Fibroblast of upper back skin (primary cell): Measurements from ENCODE around the gene BOK.
"Not testable (repeated sequence)": the region's sequence is repeated elsewhere in the genome, so short reads cannot be mapped to it uniquely, and the experiment has no call there.

Experiments
- DNase-seq: peaks from one replicate; pipeline ENCODE4 v3.0.0-alpha.2; 2013

The BOK gene

DNA sequence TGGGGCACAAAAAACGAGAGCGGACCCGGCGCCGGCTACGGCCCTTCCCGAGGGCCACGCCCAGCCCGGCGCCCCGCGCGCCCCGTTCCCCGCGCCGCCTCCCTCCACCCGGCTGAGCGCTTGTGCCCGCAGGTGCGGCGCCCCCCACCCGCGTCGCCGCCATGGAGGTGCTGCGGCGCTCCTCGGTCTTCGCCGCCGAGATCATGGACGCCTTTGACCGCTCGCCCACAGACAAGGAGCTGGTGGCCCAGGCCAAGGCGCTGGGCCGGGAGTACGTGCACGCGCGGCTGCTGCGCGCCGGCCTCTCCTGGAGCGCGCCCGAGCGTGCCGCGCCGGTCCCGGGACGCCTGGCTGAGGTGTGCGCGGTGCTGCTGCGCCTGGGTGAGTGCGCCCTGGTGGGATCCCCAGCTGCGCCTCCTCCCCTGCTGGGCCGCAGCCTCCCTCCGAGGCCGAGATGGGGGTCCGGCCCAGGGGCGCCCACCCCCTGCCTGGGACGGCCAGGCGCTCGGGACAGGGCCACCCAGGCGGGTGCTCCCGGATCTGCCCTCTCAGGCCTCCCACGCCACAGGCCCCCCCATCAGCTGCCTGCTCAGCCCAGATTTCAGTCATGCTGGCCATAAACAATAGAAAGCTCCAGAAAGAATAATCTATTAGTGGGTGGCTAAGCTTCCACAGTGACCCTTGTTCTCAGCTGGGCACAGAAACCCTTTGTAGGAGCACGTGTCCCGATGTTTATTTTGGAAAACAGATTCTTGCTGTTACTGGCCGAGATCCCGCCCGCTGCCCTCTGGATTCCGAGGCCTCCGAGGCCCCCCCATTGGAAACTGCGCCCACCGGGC lies 997 bp downstream of the BOK start:
- no peak for DNase-seq

DNA sequence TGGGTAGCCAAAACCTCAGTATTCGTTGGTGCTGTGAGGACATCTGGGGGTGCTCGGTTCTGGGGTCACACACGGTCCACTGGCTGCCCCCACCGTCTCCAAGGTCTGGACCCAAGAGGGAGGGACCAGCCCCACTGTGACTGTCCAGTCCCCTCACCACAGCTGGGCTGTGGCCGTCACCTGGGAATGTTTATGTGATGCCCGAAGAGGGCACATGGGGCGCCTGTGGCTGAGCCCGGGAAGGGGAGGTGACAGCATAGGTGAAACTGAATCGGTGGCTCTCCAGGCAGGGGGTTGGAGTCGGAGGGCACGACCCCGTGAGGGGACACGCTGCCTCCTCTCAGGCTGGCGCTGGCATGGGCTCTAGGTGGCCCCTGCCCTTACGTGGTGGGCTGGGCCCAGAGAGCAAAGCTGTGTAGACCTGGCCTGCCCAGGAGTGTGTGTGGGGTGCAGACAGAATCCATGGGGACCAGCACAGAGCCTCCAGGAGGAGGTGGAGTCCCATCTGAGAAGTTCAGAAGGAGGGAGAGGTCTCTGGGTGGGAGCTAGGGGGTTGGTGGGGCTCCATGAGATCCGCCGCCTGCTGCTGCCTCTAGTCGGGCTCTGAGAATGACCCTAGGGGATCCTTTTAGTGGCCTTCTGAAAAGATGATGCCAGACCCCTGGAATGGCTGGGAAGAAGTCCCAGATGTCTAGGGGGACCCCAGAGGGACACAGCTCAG lies 1.8 kb downstream of the BOK start:
- DNase-seq, result no peak

DNA sequence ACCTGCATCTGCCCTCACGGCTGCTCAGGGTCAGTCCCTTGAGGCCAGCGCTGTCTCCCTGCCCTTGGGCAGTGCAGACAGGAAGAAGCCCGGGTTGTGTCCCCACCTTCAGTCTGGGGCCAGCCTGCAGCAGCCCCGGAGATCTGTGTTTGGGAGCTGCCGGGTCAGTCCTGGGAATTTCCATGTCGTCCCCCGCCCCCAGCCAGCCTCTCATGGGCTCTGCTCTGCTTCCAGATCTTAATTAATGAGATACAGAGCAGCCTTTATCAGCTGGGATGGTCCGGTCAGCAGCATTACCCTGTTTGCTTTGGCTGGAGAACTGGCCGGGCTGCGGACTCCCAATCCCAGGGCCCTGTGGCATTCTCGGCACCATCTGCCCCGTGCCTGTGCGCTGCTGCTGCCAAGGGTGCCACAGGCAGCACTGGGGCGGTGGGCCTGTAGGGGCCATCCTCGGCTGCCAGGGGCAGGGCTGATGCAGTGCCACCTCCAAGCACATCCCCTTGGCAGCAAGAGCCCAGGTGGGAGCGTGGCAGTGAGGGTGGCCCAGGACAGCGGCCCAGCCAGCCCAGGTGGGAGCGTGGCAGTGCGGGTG lies 2.4 kb downstream of the BOK start:
- no peak for DNase-seq

DNA sequence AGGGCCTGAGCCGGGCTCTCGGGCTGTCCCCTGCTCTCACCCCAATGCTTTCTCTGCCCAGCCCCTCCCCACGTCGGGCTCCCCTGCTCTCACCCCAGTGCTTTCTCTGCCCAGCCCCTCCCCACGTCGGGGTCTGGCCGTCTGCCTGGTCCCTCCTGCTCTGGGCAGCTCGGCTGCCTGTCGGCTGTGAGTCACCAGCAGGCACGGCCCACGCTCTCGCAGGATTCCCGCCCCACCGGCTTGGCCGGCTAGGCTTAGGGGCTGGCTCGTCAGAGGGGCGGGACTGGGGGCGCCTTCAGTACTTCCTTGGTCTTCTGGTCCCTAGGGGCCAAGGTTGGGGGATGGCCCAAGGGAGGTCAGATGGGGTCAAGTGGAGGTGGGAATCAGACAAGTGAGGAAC lies 3.3 kb downstream of the BOK start:
- peak; percentile 69 for DNase-seq

DNA sequence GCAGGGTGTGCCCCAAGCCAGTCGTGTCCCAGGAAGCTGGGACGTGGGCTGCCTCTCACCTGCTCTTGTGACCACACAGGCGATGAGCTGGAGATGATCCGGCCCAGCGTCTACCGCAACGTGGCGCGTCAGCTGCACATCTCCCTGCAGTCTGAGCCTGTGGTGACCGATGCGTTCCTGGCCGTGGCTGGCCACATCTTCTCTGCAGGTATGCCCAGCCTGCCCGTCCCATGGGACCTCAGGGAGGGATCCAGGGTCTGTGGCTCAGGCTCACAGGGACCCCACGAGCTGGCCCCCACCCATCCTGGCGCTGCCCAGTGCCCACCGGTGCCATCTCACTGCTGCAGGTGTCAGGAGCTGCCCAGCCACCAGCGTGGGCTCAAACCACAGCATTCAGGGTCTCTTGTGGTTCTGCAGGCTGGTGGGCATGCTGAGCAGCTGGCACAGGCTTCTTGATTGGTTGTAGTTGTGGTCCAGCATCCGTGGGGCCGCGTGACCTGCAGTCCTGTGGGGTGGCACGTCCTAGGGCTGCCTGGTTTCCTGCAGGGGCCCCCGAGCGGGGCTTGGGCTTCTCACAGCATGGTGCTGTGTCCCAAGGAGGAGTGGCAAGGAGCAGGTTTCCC lies 3.8 kb downstream of the BOK start:
- DNase-seq, result no peak

DNA sequence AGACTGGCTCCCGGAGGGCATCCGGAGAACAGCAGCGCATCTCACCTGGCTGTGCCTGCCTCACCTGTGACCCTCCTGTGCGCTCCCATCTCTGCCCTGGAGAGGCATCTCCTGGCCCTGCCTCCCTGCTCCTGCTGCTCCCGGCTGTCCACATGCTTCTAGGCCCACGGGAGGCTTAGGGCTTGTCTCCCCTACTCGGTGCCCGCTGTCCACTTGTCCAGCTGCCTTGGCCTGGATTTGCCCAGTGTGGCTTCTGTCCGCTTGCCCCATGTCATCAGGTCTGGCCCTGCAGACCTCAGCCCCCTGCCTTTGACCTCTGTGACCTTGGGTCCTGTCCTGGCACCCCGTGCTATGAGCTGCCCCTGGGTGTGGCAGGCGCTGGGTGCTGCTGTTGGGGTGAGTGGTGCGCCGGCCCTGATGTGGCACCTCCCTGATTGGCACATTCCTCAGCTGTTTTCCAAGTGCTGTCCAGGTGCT lies 4.5 kb downstream of the BOK start:
- no peak for DNase-seq

DNA sequence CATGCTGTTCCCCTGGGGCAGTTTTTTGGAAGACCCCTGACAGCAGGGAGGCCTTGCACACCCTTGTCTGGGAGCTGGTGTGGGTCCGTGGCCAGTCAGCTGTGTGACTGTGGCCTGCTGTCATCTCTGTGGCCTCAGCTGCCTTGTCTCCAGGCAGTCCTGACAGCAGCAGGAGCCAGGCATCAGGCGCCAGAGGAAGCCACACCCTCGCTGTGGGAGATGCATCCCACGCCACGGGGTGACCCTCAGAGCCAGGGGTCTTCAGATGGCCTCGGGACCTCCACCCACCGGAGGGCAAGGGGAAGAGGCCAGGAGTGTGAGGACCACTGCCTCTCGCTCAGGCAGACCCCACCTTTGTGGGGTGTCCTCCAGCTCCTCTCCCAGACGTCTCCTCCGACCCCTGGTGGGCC lies 5.0 kb downstream of the BOK start:
- no peak for DNase-seq

DNA sequence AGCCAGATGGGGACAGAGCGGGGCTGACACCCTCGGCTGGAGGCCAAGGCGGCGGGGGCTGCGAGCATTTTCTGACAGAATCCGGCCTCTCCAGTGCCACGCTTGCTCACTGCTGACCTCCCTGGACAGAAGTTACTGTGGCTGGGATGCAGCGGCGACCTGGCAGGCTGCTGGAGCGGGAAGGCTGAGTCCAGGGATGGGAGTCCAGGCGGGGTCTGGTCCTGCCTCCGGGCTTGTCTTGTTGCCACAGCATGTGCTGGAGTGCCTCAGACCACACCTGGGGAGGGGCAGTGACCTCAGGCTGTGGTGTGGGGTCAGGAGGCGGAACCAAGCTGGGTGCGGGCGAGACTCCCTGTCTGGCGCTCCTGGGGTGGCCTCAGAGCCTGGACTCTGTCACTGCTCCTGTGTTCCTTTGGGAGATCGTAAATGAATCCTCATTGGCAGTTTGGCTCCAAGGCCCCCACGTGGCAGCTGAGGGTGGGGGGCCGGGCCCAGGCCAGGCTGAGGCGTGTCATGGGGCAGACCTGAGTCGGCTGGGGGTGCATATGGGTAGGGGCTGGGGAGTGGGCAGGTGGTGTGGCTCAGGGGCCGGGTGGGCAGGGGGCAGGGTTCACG lies 5.5 kb downstream of the BOK start:
- DNase-seq, result no peak

DNA sequence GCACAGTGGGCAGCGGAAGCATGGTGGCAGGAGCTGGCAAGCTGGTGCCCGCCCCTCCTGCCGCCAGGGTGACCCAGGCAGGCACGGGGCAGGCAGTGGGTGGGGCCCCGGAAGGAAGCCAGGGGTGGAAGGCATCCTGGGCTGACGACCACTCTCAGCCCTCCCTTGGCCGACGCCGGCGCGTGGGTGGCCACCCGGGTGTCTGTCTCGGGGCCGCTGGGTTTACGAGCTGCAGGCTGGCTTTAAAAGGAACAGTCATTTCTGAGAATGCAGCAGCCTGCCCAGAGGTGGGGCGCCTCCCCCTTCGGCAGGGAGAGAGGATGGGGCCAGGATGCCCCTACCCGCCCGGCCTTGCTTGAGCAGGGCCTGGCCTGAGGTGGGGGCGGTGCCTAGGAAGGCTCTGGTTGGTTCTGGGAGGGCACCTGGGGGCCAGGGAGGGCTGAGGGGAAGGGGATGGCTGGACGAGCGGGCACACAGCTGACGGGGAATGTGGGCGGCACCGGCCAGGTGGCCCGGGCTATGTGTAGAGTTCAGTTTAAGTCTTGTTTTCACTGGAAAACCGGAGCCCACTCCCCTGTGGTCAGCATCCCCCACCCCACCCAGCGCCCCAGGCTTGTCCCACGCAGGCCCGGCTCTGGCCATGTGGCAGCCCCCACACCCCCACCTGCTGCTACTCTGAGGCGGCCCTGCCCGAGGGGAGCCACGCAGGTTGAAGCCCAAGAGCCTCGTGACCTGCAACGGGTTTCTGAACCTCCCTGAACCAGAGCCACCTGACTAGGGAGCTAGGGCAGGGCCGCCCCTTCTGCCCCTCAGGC lies 6.3 kb downstream of the BOK start:
- DNase-seq, result no peak

DNA sequence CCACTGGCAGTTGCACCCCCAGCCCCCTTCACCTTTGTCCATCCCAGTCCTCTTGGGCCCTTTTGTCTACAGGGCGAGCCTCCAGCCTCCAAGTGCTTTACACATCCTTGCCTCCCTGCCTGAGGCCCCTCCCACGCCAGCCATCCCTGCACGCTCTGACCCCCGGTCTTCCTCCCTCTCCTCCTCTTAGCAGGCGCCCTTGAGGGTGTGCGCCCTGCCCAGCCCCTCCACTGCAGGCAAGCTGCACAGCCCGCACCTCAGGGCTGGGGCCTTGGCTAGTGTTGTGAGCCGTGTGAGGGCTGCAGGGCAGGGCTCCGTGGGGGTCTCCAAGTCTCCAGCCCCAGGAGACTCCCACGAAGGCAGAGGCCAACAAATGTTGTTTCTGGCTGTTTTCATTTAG lies 6.9 kb downstream of the BOK start:
- no peak for DNase-seq

DNA sequence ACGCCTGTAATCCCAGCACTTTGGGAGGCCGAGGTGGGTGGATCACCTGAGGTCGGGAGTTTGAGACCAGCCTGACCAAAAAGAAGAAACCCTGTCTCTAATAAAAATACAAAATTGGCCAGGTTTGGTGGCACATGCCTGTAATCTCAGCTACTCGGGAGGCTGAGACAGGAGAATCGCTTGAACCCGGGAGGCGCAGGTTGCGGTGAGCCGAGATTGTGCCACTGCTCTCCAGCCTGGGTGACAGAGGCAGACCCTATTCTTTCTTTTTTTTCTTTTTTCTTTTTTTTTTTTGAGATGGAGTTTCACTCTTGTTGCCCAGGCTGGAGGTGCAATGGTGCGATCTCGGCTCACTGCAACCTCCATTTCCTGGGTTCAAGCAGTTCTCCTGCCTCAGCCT lies 7.5 kb downstream of the BOK start:
- DNase-seq, result not testable (repeated sequence)

DNA sequence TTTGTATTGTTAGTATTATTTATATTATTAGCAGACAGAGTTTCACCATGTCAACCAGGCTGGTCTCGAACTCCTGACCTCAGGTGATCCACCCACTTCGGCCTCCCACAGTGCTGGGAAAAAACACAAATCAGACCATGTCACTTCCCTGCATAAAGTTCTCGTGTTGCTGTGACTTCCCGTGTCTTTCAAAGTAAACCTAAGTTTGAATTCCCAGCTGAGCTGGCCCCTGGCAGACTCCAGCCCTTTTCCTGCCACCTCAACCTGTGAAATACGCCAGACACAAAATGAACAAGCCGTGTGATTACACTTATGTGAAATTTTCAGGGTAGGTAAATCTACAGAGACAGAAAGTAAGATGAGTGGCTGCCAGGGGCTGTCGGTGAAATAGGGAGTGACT lies 7.9 kb downstream of the BOK start:
- no peak for DNase-seq

DNA sequence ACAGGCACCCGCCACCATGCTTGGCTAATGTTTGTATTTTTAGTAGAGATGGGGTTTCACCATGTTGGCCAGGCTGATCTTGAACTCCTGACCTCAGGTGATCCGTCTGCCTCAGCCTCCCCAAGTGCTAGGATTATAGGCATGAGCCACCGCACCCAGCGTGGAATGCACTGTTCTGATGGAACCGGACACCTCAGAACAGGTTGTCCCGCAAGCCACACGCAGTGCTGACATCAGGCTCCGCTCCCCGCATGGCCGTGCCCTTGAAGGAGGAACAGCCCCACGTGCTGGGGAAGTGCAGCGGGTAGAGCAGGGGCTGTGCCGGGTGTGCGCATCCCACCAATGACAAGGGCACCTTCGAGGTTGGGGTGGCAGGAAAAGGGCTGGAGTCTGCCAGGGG lies 8.7 kb downstream of the BOK start:
- not testable (repeated sequence) for DNase-seq

DNA sequence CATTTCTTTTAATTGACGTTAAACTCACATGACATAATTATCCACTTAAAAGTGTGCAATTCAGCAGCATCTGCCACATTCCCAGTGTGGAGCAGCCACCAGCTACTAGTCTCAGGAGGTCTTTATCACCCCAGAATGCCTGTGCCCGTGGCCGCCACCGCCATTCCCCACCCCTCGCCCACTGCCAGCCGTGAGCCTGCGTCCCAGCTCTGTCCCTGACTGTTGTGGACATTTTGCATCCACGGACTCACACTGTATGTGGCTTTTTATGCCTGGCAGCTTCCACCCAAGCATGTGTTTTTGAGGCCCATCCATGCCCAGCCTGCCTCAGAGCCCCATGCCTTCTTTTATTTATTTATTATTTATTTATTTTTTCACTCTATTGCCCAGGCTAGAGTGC lies 9.2 kb downstream of the BOK start:
- DNase-seq, result no peak

DNA sequence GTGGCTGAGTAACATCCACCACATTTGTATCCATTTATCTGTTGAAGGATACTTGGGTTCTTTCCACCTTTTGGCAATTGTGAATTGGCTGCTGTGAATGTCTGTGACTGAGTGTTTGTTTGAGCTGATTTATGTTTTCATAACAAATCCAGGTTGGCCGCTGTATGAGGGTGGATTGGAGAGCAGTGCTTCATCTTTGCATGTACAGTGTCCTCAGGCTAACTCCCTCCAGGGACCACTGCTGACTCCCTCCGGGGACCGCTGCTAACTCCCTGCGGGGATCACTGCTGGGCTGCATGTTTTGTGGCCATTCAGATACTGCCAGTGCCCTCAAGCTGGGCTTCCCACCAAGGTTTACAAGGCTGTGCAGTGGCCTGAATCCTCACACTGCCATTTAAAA lies 10.2 kb downstream of the BOK start:
- DNase-seq, result no peak

DNA sequence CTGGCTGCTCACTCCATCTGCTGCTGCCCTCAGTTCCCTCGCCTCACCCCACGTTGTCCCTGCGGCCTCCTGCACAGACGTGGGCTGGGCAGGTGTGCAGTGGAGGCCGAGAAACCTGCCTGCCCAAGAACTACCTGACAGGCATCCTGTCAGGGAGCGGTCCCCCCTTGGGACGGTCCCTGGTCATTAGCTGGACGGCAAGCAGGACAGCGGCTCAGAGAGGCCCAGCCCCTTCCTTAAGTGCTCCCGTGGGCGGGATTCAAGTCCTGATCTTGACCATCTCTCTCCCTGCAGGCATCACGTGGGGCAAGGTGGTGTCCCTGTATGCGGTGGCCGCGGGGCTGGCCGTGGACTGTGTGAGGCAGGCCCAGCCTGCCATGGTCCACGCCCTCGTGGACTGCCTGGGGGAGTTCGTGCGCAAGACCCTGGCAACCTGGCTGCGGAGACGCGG lies 11.3 kb downstream of the BOK start:
- no peak for DNase-seq

DNA sequence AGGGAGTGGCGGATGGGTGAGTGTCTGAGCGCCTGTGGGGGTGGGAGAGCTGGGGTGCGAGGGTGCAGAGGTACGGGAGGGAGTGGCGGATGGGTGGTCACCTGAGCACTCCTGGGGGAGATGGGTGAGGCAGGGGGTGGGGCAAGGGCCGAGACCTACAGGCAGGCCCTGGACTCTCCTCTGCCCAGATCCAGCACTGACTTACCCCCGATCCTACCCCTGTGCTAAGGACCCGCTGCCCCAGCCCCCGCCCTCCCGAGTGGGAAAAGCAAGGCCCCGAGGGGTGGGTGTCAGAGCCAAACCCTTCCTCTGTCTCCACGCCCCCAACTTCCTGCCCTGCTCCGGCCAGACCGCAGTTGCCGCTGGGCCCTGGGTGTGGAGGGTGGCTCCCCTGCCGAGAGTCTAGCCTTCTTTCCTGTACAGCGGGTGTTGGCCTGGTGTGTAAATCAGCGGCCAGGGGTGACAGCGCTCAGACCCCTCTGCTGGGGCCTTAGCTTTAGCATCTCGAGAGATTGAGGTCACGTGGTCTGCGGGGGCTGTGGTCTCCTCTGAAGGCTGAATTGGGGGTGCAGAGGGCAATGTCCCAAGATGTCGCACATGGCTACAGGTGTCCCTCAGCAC lies 12.5 kb downstream of the BOK start:
- no peak for DNase-seq

DNA sequence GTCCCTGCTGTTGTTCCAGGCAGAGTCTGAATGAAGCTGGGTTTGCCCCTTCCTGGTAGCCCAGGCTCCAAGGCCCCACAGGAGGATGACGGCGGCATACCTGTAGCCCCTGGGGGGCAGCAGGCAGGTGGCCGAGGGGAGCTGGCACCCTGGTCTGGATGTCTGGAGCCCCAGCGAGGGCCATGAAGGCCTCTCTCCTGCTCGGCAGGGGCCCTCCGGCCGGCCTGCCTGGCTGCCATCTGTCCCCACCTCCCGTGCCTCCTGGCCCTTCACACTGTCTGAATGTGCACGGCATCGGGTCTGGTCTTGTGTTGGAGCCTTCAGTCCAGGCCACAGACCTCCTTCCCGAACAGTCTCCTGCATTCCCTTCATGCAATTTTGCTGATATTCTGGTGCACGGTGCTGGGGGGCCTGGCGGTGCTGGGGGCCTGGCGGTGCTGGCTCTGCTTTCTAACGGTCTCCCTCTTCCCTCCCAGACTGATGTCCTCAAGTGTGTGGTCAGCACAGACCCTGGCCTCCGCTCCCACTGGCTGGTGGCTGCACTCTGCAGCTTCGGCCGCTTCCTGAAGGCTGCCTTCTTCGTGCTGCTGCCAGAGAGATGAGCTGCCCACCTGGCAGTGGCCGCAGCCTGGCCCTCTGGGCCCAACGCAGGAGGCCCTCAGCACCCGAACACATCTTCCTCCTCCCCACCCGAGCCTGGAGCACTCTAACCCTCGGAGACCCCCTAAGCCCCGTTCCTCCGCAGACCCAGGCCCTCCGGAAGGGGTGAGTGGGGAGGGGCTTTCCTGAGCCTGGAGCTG lies 13.5 kb downstream of the BOK start:
- DNase-seq, result no peak

DNA sequence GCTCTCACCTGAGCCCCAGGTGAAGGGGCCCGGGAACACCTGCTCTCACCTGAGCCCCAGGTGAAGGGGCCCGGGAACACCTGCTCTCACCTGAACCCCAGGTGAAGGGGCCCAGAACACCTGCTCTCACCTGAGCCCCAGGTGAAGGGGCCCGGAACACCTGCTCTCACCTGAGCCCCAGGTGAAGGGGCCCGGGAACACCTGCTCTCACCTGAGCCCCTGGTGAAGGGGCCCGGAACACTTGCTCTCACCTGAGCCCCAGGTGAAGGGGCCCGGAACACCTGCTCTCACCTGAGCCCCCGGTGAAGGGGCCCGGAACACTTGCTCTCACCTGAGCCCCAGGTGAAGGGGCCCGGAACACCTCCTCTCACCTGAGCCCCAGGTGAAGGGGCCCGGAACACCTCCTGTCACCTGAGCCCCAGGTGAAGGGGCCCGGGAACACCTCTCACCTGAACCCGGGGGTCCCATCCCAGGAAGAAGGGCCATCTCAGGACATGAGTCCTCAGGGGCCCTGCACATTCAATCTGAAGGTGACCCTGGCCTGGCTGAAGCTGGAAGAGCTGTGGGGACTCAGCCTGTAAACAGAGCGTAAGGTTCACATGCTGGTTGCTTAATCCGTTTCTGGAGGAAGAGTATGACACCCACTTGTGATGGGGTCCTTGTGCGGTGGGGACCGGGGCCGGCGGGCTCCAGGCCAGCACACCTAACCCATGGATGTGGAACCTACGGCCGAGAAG lies 14.5 kb downstream of the BOK start:
- DNase-seq, result not testable (repeated sequence)

DNA sequence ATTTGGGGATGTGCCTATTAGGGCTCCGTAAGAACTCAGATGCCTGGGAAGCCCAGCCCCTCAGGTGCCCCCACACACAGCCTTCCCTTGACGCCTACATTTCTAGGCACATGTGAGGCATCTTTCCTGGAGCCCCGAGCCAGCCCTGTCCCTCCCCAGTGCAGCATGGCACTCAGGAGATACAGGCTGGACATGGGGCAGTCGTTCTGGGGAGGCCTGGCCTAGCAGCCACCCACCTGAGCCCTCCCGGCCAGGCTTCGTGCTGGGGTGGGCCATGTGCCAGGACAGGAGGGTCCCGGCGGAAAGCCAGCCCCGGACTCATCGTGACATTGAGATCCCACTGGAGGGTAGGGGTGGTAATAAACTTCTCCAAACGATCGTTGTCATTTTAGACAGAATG lies 15.2 kb downstream of the BOK start:
- DNase-seq, result no peak
